Body of pancreas (tissue), 4 donors: Measurements from ENCODE around the gene LSAMP.

Source experiments
- CTCF ChIP-seq, 7 experiments: fragments of 450-650 bp in 4 of 7; fragments of 200-600 bp in 3 of 7; sonication (generic) in 3 of 7; IDR thresholded peaks; one replicate each; pipeline ENCODE4 v1.5.1; 2016 to 2019; ENCODE audit warnings: antibody characterized with exemption in 7 of 7
- POLR2A ChIP-seq, 3 donors: fragments of 450-650 bp; IDR thresholded peaks; one replicate each; pipeline ENCODE4 v1.6.1; 2016; ENCODE audit warnings: antibody characterized with exemption in 3 of 3, mild to moderate bottlenecking in 2 of 3

GRCh38 chr3:115961380-115961779, 483.9 kb downstream of the LSAMP start:
- TF ChIP-seq CTCF (IDR thresholded peaks at IDR 0.05) = no peak
- TF ChIP-seq POLR2A (IDR thresholded peaks at IDR 0.05) = no peak
